ENCODE measurements around the gene KCTD16.

The KCTD16 gene

GRCh38 chr5:144205141-144205551, 34.5 kb downstream of the KCTD16 start:
- Histone ChIP-seq H3K36me3 (replicated peaks) (no peaks in the 10 kb centered on the region), H3K9me3 (no peaks in the 10 kb centered on the region), H3K27me3 (ENCODE audit: low read depth) (peaks cover 58% of the 10 kb centered on the region), H3K4me1 (no peaks in the 10 kb centered on the region), H3K4me3 (peak overlapping the region; percentile 3; the same call in 1 of the 2 replicates)
- peak in 1 of 2 experiments; percentile 10 for DNase-seq (ENCODE audit: low spot score in 2 of 2)
- in situ Hi-C loops (cut with MboI; ENCODE audit: low sequenced_read_pairs) = no loop called here

DNA sequence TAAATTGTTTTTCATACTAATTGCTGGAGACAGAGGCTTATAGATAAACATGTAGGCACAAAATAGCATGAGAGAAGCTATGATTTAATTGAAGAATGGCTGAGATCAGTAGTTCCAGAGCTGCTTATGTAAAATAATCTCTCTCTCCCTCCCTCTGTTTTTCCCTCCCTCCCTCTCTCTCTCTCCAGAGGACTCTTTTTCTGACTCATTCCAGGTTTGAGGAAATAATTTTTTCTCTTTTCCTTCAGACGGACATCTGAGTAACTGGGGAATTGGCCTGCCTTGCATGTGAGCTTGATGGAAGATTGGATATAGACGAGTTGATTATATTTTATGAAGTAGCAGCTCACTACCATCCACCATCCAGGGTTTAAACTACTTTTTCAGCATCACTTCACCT, 35.5 kb downstream of the KCTD16 start:
- DNase-seq (ENCODE audit: low spot score in 2 of 2) = no peak
- no peak overlapping the region for H3K4me3 ChIP-seq
- in situ Hi-C loops (cut with MboI; ENCODE audit: low sequenced_read_pairs) = no loop called here
- no peaks in the 10 kb centered on the region for H3K4me1 ChIP-seq
- H3K9me3 ChIP-seq = no peaks in the 10 kb centered on the region
- peaks cover 55% of the 10 kb centered on the region for H3K27me3 ChIP-seq (ENCODE audit: low read depth)
- no peaks in the 10 kb centered on the region for H3K36me3 ChIP-seq (replicated peaks)

GRCh38 chr5:144207875-144208444, 37.3 kb downstream of the KCTD16 start:
- H3K4me1 ChIP-seq = no peaks in the 10 kb centered on the region
- no peaks in the 10 kb centered on the region for H3K9me3 ChIP-seq
- no peak for DNase-seq (ENCODE audit: low spot score in 2 of 2)
- no peaks in the 10 kb centered on the region for H3K36me3 ChIP-seq (replicated peaks)
- peaks cover 54% of the 10 kb centered on the region for H3K27me3 ChIP-seq (ENCODE audit: low read depth)
- no peak overlapping the region for H3K4me3 ChIP-seq
- in situ Hi-C loops (cut with MboI; ENCODE audit: low sequenced_read_pairs) = no loop called here

DNA sequence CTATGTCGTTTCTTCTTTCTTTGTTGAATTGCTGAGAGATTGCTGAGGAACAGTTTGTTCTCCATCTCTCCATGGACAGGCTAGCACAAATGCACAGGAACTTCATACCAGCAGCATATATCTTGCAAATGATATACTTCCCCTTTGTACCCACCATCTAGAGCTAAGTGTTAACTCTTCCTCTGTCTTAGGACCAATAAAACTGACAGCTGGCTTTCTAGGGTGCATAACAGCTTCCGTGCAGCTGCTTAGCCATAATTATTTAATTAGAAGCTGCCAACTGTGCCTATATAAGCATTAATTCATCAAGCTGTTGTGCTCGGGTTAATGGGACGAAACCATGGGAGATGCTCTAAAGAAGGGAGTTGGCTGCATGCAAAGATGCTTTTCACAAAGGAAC, 38.7 kb downstream of the KCTD16 start:
- Histone ChIP-seq H3K36me3 (replicated peaks) (no peaks in the 10 kb centered on the region), H3K4me1 (no peaks in the 10 kb centered on the region), H3K27me3 (ENCODE audit: low read depth) (peaks cover 56% of the 10 kb centered on the region), H3K4me3 (no peak overlapping the region), H3K9me3 (no peaks in the 10 kb centered on the region)
- in situ Hi-C loops (cut with MboI; ENCODE audit: low sequenced_read_pairs) = no loop called here
- DNase-seq (ENCODE audit: low spot score in 2 of 2) = no peak

- Histone ChIP-seq H3K4me3 (no peak overlapping the region), H3K36me3 (replicated peaks) (no peaks in the 10 kb centered on the region), H3K4me1 (no peaks in the 10 kb centered on the region), H3K9me3 (no peaks in the 10 kb centered on the region), H3K27me3 (ENCODE audit: low read depth) (peaks cover 44% of the 10 kb centered on the region)
- DNase-seq (ENCODE audit: low spot score in 2 of 2) = no peak
- in situ Hi-C loops (cut with MboI; ENCODE audit: low sequenced_read_pairs) = no loop called here
Observed at GRCh38 chr5:144210655-144211054, 40.0 kb downstream of the KCTD16 start.

GRCh38 chr5:144219869-144220268, 49.2 kb downstream of the KCTD16 start:
- Histone ChIP-seq H3K27me3 (ENCODE audit: low read depth) (peaks cover 15% of the 10 kb centered on the region), H3K4me3 (no peak overlapping the region), H3K9me3 (no peaks in the 10 kb centered on the region), H3K4me1 (no peaks in the 10 kb centered on the region), H3K36me3 (replicated peaks) (no peaks in the 10 kb centered on the region)
- in situ Hi-C loops (cut with MboI; ENCODE audit: low sequenced_read_pairs) = no loop called here
- no peak for DNase-seq (ENCODE audit: low spot score in 2 of 2)

- Histone ChIP-seq H3K4me3 (no peak overlapping the region), H3K27me3 (ENCODE audit: low read depth) (peaks cover 18% of the 10 kb centered on the region), H3K9me3 (no peaks in the 10 kb centered on the region), H3K4me1 (no peaks in the 10 kb centered on the region), H3K36me3 (replicated peaks) (no peaks in the 10 kb centered on the region)
- no peak for DNase-seq (ENCODE audit: low spot score in 2 of 2)
- in situ Hi-C loops (cut with MboI; ENCODE audit: low sequenced_read_pairs) = loop anchor here (25.0 kb wide), 1 partner anchor 1610 kb away; the partner anchor contains the start of gene PRELID2
Observed at GRCh38 chr5:144227363-144227999, 56.8 kb downstream of the KCTD16 start.

- in situ Hi-C loops (cut with MboI; ENCODE audit: low sequenced_read_pairs) = loop anchor here (25.0 kb wide), 1 partner anchor 1606 kb away; the partner anchor contains the start of gene PRELID2
- peaks cover under 1% of the 10 kb centered on the region for H3K27me3 ChIP-seq (ENCODE audit: low read depth)
- no peak for DNase-seq (ENCODE audit: low spot score in 2 of 2)
- H3K9me3 ChIP-seq = no peaks in the 10 kb centered on the region
- no peak overlapping the region for H3K4me3 ChIP-seq
- peaks cover 3% of the 10 kb centered on the region; the same call in 1 of the 2 replicates for H3K4me1 ChIP-seq
- H3K36me3 ChIP-seq (replicated peaks) = no peaks in the 10 kb centered on the region
Observed at GRCh38 chr5:144230806-144231205, 60.1 kb downstream of the KCTD16 start.

DNA sequence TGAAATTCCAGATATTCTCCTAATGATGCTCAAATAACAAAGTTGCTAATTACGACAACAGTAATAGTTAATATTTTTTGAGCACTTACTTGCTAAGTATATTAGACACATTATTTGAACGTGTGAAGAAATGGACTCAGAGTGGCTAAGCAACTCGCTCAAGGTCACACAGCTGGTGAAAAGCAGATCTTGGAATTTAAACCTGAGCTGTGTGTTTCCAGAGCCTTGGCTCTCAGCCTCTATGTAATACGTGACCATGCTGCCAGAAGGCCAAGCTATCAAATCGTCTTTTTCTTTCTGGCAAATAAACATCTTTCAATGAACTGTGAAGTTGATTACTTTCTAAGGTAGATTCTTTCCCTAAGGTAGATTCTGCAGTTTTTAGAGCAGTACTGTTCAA, 61.6 kb downstream of the KCTD16 start:
- H3K9me3 ChIP-seq = no peaks in the 10 kb centered on the region
- in situ Hi-C loops (cut with MboI; ENCODE audit: low sequenced_read_pairs) = loop anchor here (25.0 kb wide), 1 partner anchor 1605 kb away; the partner anchor contains the start of gene PRELID2
- peaks cover 3% of the 10 kb centered on the region; the same call in 1 of the 2 replicates for H3K4me1 ChIP-seq
- H3K36me3 ChIP-seq (replicated peaks) = no peaks in the 10 kb centered on the region
- DNase-seq (ENCODE audit: low spot score in 2 of 2) = no peak
- no peak overlapping the region for H3K4me3 ChIP-seq
- H3K27me3 ChIP-seq (ENCODE audit: low read depth) = no peaks in the 10 kb centered on the region

- no peaks in the 10 kb centered on the region for H3K36me3 ChIP-seq (replicated peaks)
- in situ Hi-C loops (cut with MboI; ENCODE audit: low sequenced_read_pairs) = loop anchor here (25.0 kb wide), 1 partner anchor 1601 kb away; the partner anchor contains the start of gene PRELID2
- H3K4me3 ChIP-seq = no peak overlapping the region
- no peaks in the 10 kb centered on the region for H3K9me3 ChIP-seq
- H3K27me3 ChIP-seq (ENCODE audit: low read depth) = no peaks in the 10 kb centered on the region
- H3K4me1 ChIP-seq = peaks cover 3% of the 10 kb centered on the region; the same call in 1 of the 2 replicates
- DNase-seq (ENCODE audit: low spot score in 2 of 2) = no peak
Observed at GRCh38 chr5:144236499-144236898, 65.8 kb downstream of the KCTD16 start.

- in situ Hi-C loops (cut with MboI; ENCODE audit: low sequenced_read_pairs) = loop anchor here (25.0 kb wide), 1 partner anchor 1599 kb away; the partner anchor contains the start of gene PRELID2
- Histone ChIP-seq H3K4me1 (peaks cover 3% of the 10 kb centered on the region; the same call in 1 of the 2 replicates), H3K4me3 (no peak overlapping the region), H3K36me3 (replicated peaks) (no peaks in the 10 kb centered on the region), H3K27me3 (ENCODE audit: low read depth) (no peaks in the 10 kb centered on the region), H3K9me3 (no peaks in the 10 kb centered on the region)
- DNase-seq (ENCODE audit: low spot score in 2 of 2) = no peak
Observed at GRCh38 chr5:144237851-144238250, 67.2 kb downstream of the KCTD16 start.

DNA sequence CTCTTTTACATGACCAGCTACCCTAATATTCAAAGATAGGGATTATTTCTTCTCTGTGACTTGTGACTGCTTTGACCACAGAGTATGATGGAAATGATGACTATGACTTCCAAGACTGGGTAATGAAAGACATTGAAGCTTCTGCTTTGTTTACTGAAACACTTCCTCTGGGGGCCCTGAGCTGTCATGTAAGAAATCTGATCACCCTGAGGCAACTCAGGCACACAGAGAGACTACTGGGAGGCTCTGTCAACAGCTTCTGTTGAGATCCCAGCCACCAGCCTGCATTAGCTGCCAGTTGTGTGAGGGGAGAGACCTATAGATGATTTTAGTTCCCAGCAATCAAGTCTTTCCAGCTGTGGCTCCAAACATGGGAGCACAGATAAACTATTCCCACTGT, 76.5 kb downstream of the KCTD16 start:
- Histone ChIP-seq H3K27me3 (ENCODE audit: low read depth) (no peaks in the 10 kb centered on the region), H3K36me3 (replicated peaks) (no peaks in the 10 kb centered on the region), H3K9me3 (no peaks in the 10 kb centered on the region), H3K4me3 (no peak overlapping the region), H3K4me1 (no peaks in the 10 kb centered on the region; the same call in 1 of the 2 replicates)
- no peak for DNase-seq (ENCODE audit: low spot score in 2 of 2)
- in situ Hi-C loops (cut with MboI; ENCODE audit: low sequenced_read_pairs) = loop anchor here (25.0 kb wide), 1 partner anchor 1590 kb away; the partner anchor contains the start of gene PRELID2

DNA sequence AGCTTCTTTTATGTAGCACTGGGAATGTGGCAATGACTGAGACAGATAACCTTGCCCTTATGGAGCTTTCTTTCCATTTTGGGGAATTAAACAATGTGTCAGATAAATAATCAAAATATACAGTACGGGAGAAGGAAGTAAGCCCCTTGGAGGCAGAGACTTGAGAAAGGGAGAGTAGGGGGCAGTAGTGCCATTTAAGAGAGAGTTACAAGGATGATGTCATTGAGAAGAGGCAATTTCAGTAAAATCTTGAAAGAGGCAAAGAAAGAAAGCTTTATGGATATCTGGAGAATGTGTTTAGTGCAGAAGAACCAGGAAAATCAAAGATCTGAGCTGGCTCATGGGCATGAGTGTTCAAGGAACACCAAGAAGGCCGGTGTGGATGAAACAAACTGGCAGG, 77.3 kb downstream of the KCTD16 start:
- Histone ChIP-seq H3K4me3 (no peak overlapping the region), H3K36me3 (replicated peaks) (no peaks in the 10 kb centered on the region), H3K27me3 (ENCODE audit: low read depth) (no peaks in the 10 kb centered on the region), H3K4me1 (no peaks in the 10 kb centered on the region; the same call in 1 of the 2 replicates), H3K9me3 (no peaks in the 10 kb centered on the region)
- no peak for DNase-seq (ENCODE audit: low spot score in 2 of 2)
- in situ Hi-C loops (cut with MboI; ENCODE audit: low sequenced_read_pairs) = loop anchor here (25.0 kb wide), 1 partner anchor 1589 kb away; the partner anchor contains the start of gene PRELID2
